Mesodermal cell (in vitro differentiated cells): Measurements from ENCODE around the gene LMO7.

ENCODE experiments used
- H3K27ac ChIP-seq: 2 replicates; pipeline ENCODE4 v1.7.0; 2013; ENCODE audit warnings: mild to moderate bottlenecking, low read depth, low read length, moderate library complexity; ENCODE audit not compliant: severe bottlenecking
- H3K36me3 ChIP-seq: 2 replicates; pipeline ENCODE4 v1.7.1; 2013; ENCODE audit warnings: mild to moderate bottlenecking, low read length, moderate library complexity; ENCODE audit not compliant: control insufficient read depth, insufficient read depth
- H3K4me1 ChIP-seq: one replicate; pipeline ENCODE4 v1.7.1; 2013; ENCODE audit warnings: mild to moderate bottlenecking, low read length; ENCODE audit not compliant: insufficient read depth, control insufficient read depth, poor library complexity, severe bottlenecking
- H3K4me3 ChIP-seq: 2 replicates; pipeline ENCODE4 v1.7.0; 2013; ENCODE audit warnings: low read length, control low read depth, mild to moderate bottlenecking; ENCODE audit not compliant: insufficient read depth, poor library complexity, severe bottlenecking; ENCODE audit errors: extremely low read depth
- H3K9me3 ChIP-seq: 2 replicates; pipeline ENCODE4 v1.7.1; 2013; ENCODE audit warnings: mild to moderate bottlenecking, low read length, moderate library complexity; ENCODE audit not compliant: control insufficient read depth
- WGBS, 2 experiments: methylation state at CpG; one replicate each; pipeline ENCODE4 v1.1.5; 2013; ENCODE audit warnings: missing lambda C conversion rate in 2 of 2; ENCODE audit not compliant: insufficient coverage in 2 of 2; 5-methylcytosine and 5-hydroxymethylcytosine counted together

LMO7 gene

DNA sequence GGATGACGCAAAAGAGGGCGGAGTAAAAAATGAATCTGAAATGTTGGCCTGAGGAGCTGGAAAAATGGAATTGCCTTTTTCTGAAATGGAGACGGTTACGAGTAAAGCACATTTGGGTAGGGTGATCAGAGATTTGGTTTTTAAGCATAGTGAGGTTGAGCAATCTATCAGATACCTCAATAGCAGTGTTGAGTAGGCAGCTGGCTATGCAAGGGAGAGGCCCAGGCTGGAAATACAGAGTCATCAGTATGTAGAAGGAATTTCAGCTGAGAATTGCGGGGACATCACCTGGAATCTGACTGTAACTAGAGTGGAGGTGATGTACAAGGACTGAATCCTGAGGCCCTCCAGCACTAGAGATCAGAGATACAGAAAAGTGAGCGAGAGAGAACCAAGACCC, 224.8 kb downstream of the LMO7 start:
- no peak overlapping the region for H3K4me3 ChIP-seq
- no peak overlapping the region for H3K27ac ChIP-seq
- WGBS, 2 experiments = 93 to 94% methylated on average over 6 of the region's 6 CpGs
- H3K4me1 ChIP-seq = no peaks in the 10 kb centered on the region
- H3K36me3 ChIP-seq = no peaks in the 10 kb centered on the region
- no peaks in the 10 kb centered on the region for H3K9me3 ChIP-seq

DNA sequence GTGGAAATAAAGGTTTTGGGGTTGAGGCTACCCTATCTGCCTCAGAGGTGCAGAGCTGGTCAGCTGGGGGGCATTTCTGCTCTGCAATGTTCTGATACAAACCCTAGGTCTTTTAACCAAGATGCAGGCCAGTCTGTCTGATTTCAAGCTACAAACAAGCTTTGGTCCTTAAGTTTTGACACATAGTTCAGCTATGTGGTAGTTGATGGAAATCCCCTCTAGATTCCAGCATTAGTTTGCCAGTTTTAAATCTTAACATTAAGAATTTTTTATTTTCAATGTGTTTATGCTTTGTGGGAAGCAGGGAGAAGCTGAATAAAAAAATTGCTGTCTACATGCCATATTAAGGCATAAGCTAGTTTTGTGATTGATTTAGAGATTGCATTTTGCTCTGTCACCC, 225.7 kb downstream of the LMO7 start:
- H3K4me3 ChIP-seq = no peak overlapping the region
- no peak overlapping the region for H3K27ac ChIP-seq
- H3K4me1 ChIP-seq = no peaks in the 10 kb centered on the region
- no peaks in the 10 kb centered on the region for H3K9me3 ChIP-seq
- H3K36me3 ChIP-seq = no peaks in the 10 kb centered on the region

DNA sequence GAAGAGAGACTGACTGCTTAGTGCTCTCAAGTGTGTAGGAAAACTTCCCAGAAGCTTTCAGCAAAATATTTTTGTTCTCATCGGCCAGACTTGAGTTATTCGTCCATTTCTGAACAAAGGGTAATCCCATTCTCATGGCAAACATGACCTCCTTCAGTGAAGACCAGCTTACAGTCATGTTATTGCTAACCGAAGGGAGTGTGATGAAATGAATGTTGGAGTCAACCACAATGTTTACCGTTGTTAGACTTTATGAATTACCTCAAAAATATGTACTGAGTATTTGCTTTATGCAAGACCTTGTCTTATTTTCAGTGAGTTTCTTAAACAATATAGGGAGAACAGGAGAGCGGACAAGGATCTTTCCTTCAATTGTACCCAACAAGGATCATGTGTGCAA, 228.6 kb downstream of the LMO7 start:
- Histone ChIP-seq H3K9me3 (no peaks in the 10 kb centered on the region), H3K4me1 (no peaks in the 10 kb centered on the region), H3K4me3 (no peak overlapping the region), H3K27ac (no peak overlapping the region), H3K36me3 (no peaks in the 10 kb centered on the region)
- WGBS, 2 experiments = 95 to 96% methylated on average over 3 of the region's 5 CpGs

DNA sequence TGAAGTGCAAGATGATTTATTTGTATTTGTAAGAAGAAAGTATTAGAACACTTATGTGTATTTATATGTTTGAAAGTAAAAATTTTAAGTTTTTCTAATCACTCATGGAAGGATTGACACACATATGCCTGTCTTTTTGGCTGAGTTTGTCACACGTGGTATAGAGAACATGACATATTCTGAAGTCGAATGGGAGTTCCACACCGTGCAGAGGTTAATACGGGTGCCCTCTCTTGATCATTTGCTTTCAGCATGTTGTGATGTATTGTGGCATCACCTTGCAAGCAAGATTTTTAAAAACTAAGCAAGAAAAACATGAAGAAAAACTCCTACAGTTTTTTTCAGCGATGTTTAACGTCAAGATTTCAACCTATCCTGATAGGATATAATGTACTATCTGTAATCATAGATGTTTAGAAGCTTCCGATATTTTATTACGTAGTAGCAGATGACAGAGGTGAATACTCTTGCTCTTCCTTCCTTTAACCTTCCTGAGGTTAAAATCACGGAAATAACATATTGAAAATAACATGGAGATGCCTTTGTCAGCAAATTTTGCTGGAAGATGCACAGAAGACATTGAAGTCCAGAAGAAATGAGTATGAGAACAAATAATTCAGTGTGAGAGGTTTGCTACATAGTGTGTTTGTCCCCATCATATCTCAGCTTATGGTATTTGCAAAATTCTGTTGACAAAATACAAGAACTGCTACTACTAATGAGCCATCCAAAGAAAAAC, 231.4 kb downstream of the LMO7 start:
- 83 to 93% methylated on average over 1 to 2 of the region's 9 CpGs for WGBS, 2 experiments
- H3K4me1 ChIP-seq = no peaks in the 10 kb centered on the region
- no peaks in the 10 kb centered on the region for H3K36me3 ChIP-seq
- no peak overlapping the region for H3K4me3 ChIP-seq
- H3K27ac ChIP-seq = no peak overlapping the region
- H3K9me3 ChIP-seq = no peaks in the 10 kb centered on the region

DNA sequence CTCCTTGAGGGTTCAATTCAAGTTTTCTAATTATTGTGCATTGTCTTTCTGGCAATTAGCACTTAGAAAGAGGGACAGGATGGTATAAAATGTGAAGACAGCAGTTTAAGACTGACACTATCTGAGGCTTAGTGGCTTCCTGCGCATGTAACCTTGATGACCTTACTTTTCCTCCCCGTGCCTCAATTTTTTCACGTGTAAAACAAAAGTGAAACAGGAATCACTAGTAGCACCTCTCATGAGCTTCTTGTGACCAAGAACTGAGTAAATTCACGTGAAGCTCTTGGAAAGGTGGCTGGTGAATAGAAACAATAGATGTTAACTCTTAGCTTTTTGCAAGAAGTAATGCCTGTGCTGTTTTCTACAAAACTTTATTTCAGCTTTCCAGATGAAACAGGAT, 233.9 kb downstream of the LMO7 start:
- no peaks in the 10 kb centered on the region for H3K9me3 ChIP-seq
- no peak overlapping the region for H3K27ac ChIP-seq
- 38 to 83% methylated on average over 2 to 3 of the region's 4 CpGs for WGBS, 2 experiments
- no peaks in the 10 kb centered on the region for H3K36me3 ChIP-seq
- H3K4me1 ChIP-seq = no peaks in the 10 kb centered on the region
- H3K4me3 ChIP-seq = no peak overlapping the region

DNA sequence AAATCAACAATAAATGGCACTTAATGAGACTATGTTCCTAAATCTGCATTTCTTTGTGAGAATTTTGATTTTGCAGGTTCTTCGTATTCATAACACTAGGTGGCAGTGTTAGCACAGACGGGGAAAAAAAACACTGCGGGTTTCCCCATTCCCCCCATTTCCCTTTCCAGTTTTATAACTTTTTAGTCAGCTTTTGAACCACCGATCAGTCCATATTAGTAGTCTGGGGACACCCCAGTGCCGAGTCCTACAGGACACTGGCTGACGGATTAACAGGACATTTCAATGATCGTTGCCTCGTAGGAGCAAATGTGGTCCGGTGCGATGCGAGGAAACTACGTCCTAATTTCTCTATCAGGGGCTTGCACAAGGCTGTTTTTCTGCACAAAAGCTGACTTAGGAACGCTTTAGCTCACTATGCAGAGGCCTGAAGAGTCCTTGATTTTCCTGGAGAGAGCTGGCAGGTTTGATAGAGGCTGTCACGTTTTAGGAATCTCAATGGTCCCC, 234.3 kb downstream of the LMO7 start:
- WGBS, 2 experiments = 70% methylated on average over 13 of the region's 14 CpGs
- H3K4me3 ChIP-seq = no peak overlapping the region
- no peaks in the 10 kb centered on the region for H3K4me1 ChIP-seq
- H3K27ac ChIP-seq = no peak overlapping the region
- H3K36me3 ChIP-seq = no peaks in the 10 kb centered on the region
- no peaks in the 10 kb centered on the region for H3K9me3 ChIP-seq

DNA sequence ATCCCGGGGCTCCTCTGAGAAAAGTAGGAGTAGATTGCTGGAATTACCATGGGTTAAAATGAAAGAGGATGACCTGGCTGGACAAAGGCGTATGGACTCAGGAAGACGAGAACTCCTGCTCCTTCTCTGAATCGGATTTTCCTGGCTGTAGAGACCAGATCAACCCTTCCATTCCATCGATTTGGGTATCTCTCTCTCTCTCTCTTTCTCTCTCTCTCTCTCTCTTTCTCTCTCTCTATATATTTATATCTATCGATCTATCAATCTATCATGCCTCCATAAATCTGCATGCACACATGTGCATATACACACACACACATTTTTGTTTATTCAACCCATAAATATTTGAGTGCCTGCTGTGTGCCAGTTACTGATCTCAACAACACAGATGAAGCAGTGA, 234.9 kb downstream of the LMO7 start:
- Histone ChIP-seq H3K9me3 (no peaks in the 10 kb centered on the region), H3K4me1 (no peaks in the 10 kb centered on the region), H3K27ac (no peak overlapping the region), H3K4me3 (no peak overlapping the region), H3K36me3 (no peaks in the 10 kb centered on the region)
- WGBS, 2 experiments = 85 to 90% methylated on average over 6 of the region's 6 CpGs

DNA sequence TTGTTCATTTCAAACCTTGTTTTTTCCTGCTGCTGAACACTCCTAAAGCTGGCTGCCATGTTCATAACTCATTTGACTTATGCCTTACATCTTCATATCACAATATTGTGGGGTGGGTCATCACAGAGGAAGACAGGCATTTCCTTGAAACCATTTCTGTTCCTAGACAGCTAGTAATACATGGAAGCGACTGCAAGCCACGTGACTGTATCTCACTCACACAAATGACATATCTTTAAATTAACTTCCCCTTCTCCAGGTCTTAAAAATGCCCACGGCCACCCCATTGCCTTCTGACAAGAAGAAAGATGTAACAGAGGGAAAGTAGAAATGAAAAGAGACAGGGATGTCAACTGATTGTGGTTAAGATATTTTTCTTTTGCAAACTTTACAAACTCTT, 236.8 kb downstream of the LMO7 start:
- WGBS, 2 experiments = 100% methylated on average over 2 of the region's 3 CpGs; no CpG with 5 or more reads in 1 of the 2 experiments
- no peak overlapping the region for H3K27ac ChIP-seq
- no peaks in the 10 kb centered on the region for H3K36me3 ChIP-seq
- H3K4me3 ChIP-seq = no peak overlapping the region
- H3K9me3 ChIP-seq = no peaks in the 10 kb centered on the region
- H3K4me1 ChIP-seq = peaks cover 5% of the 10 kb centered on the region

DNA sequence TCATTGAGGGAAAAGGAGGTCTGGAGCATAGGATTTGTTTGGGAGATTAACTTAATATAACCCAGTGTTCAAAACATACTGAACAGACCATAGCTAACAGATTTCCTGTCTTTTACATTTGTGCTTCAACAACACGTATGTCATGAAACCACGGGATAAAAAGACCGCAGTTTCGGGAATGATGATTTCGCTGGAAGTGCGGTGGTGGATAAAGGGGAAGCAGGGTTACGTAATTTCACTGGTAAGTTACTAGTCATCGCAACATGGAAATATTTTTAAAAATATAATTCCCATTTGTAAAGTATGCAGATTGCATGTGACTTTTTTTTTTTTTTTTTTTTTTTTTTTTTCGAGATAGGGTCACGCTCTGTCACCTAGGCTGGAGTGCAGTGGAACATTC, 237.4 kb downstream of the LMO7 start:
- Histone ChIP-seq H3K4me1 (peaks cover 5% of the 10 kb centered on the region), H3K4me3 (no peak overlapping the region), H3K36me3 (no peaks in the 10 kb centered on the region), H3K9me3 (no peaks in the 10 kb centered on the region), H3K27ac (no peak overlapping the region)
- 88 to 91% methylated on average over 1 to 3 of the region's 10 CpGs for WGBS, 2 experiments

DNA sequence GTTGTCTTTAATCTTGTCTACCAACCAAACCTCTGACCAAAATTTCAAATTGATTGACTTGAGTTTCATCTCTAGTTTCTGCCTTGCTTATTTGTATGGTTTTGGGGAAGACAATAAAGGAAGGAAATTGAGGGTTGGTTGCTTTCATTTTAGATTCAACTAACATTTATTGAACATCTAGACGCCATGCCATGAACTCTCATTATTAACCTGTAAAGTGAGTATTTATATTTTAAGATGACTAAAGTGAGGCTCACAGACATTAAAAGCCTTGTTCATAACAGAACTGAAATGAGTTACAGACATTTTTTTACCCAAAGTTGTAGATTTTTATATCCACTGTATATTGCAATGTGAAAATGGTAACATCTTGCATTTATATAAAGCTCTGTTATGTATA, 239.3 kb downstream of the LMO7 start:
- no peaks in the 10 kb centered on the region for H3K36me3 ChIP-seq
- WGBS, 2 experiments = no CpG with 5 or more reads among the region's 1 CpG
- no peak overlapping the region for H3K4me3 ChIP-seq
- no peaks in the 10 kb centered on the region for H3K9me3 ChIP-seq
- H3K4me1 ChIP-seq = peaks cover 5% of the 10 kb centered on the region
- H3K27ac ChIP-seq = no peak overlapping the region

DNA sequence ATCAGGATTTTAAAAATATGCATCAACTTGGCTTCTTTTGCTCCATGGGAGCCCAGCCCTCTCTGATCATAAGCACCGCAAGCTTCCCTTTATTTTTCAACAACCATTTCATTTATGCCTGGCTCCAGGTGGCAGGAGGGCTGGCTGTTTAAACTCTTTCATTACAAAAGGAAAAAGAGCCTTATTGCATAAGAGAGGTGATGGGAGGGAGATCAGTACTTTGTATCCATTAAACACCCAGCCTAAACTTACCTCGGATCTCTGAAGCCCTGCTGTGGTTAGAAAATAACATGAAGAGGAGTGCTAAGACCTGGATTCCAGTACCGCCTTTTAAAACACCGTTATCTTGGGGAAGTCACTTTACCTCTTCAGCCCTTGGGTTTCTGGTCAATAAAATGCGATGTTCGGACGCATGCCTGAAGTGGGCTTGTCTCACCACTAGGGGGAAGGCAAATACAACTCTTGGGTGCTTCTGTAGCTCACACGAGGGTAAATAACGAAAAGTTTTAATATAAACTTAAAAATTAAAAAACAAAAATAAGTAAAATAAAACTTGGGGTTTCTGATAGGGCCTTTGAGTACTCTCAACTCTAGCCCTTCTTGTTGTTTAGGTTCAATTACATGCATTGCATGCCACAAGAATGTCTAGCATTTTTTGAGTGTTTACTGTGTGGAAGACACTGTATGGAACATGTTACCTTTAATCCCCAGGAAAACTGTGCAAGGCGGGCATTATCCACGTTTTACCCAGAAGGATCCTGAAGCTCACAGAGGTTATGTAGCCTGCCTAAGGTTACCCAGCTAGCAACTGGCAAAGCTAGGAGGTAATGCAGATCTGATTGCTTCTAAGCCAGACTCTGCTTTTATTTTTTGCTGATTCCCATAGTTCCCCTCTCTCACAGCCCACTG, 240.3 kb downstream of the LMO7 start:
- Histone ChIP-seq H3K27ac (no peak overlapping the region), H3K36me3 (no peaks in the 10 kb centered on the region), H3K4me3 (no peak overlapping the region), H3K9me3 (no peaks in the 10 kb centered on the region), H3K4me1 (peaks cover 5% of the 10 kb centered on the region)
- WGBS, 2 experiments = 23 to 29% methylated on average over 4 to 7 of the region's 11 CpGs
